ENCODE data around the gene GADD45G.

GADD45G gene

GRCh38 chr9:89596937-89597555, 7.8 kb upstream of the GADD45G start:
- in situ Hi-C loops (cut with MboI; ENCODE audit: low sequenced_read_pairs, unreplicated experiment) = loop anchor here (5.0 kb wide), 1 partner anchor 505 kb away; no protein-coding TSS in a partner anchor
- DNase-seq (ENCODE audit: low spot score) = no peak
- TF ChIP-seq, protein P1, sequence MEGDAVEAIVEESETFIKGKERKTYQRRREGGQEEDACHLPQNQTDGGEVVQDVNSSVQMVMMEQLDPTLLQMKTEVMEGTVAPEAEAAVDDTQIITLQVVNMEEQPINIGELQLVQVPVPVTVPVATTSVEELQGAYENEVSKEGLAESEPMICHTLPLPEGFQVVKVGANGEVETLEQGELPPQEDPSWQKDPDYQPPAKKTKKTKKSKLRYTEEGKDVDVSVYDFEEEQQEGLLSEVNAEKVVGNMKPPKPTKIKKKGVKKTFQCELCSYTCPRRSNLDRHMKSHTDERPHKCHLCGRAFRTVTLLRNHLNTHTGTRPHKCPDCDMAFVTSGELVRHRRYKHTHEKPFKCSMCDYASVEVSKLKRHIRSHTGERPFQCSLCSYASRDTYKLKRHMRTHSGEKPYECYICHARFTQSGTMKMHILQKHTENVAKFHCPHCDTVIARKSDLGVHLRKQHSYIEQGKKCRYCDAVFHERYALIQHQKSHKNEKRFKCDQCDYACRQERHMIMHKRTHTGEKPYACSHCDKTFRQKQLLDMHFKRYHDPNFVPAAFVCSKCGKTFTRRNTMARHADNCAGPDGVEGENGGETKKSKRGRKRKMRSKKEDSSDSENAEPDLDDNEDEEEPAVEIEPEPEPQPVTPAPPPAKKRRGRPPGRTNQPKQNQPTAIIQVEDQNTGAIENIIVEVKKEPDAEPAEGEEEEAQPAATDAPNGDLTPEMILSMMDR (IDR thresholded peaks at IDR 0.05; ENCODE audit: borderline replicate concordance, control extremely low read depth, extremely low read depth, insufficient read depth, missing control alignments) = no peak

DNA sequence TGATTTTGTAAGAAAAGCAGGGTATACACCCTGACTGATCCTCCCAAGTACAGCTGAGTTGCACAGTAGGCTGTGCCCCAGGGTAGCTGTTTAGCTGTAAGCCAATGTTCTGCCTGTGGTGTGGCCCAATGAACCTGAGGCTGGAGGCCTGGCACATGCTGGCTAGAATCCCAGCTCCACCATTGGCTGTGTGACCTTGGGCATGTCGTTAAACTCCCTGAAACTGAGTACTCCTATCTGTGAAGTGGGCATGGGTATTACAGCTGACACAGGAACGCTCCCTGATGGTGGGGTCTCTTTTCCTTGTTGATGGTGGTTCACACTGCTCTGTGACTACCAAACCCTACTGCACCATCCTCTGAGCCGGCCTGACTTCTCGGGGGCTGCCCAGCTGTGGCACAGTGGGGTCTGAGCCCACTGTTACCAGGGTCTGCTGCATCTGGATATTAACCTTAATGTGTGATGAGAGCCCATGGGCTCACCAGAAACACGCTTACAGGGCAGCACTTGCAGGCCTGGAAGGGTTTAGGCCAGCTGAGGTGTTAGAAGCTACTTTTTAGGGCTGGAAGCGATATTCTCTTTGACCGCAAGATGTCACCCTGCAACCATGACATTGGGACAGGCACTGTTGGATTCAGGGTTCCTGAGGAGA, 7.0 kb upstream of the GADD45G start:
- TF ChIP-seq, protein P1 (IDR thresholded peaks at IDR 0.05; ENCODE audit: borderline replicate concordance, control extremely low read depth, extremely low read depth, insufficient read depth, missing control alignments) = peak; percentile 68
- DNase-seq (ENCODE audit: low spot score) = peak; percentile 61
- in situ Hi-C loops (cut with MboI; ENCODE audit: low sequenced_read_pairs, unreplicated experiment) = loop anchor here (5.0 kb wide), 1 partner anchor 504 kb away; no protein-coding TSS in a partner anchor

DNA sequence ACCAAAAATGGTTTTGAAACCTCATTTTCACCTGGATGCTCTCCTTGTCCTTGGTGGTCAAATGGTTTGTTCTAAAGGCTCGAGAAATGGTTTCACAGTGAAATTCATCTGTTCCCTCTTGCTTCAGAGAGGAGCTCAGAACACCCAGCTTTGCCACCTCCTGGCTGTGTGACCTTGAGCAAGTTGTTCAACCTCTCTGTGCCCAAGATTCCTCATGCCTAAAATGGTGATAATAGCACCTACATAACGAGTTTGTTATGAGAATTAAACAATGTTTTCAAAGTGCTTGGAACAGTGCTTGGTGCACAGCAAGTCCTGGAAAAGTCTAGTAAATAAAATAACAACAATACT, 6.5 kb upstream of the GADD45G start:
- TF ChIP-seq, protein P1 (IDR thresholded peaks at IDR 0.05; ENCODE audit: borderline replicate concordance, control extremely low read depth, extremely low read depth, insufficient read depth, missing control alignments) = no peak
- no peak for DNase-seq (ENCODE audit: low spot score)
- in situ Hi-C loops (cut with MboI; ENCODE audit: low sequenced_read_pairs, unreplicated experiment) = loop anchor here (5.0 kb wide), 1 partner anchor 504 kb away; no protein-coding TSS in a partner anchor

DNA sequence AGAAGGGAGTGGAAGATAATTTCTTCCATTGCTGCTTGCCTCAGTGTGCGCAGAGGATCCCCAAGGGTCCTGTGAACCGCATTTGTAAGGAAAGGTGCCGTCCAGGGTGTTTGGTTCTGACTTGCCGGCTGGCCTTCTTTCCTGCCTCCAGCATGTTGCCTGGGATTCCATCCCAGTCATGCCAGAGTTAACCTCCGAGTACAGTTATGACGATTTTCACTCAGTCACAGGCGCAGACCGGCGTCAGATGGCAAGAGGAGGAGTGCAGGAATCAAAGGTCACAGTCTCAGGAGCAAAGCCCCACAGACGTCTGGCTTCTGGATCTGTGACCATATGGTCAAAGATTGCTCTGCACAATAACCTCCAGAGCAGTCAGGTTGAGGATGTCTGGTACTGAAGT, 5.9 kb upstream of the GADD45G start:
- in situ Hi-C loops (cut with MboI; ENCODE audit: low sequenced_read_pairs, unreplicated experiment) = loop anchor here (5.0 kb wide), 1 partner anchor 503 kb away; no protein-coding TSS in a partner anchor
- TF ChIP-seq, protein P1 (IDR thresholded peaks at IDR 0.05; ENCODE audit: borderline replicate concordance, control extremely low read depth, extremely low read depth, insufficient read depth, missing control alignments) = no peak
- no peak for DNase-seq (ENCODE audit: low spot score)

- TF ChIP-seq, protein P1 (IDR thresholded peaks at IDR 0.05; ENCODE audit: borderline replicate concordance, control extremely low read depth, extremely low read depth, insufficient read depth, missing control alignments) = no peak
- no peak for DNase-seq (ENCODE audit: low spot score)
- in situ Hi-C loops (cut with MboI; ENCODE audit: low sequenced_read_pairs, unreplicated experiment) = loop anchor here (10.0 kb wide), 1 partner anchor 314 kb away; no protein-coding TSS in a partner anchor
These were observed 4.0 kb upstream of the GADD45G start for GRCh38 chr9:89600831-89601230.

DNA sequence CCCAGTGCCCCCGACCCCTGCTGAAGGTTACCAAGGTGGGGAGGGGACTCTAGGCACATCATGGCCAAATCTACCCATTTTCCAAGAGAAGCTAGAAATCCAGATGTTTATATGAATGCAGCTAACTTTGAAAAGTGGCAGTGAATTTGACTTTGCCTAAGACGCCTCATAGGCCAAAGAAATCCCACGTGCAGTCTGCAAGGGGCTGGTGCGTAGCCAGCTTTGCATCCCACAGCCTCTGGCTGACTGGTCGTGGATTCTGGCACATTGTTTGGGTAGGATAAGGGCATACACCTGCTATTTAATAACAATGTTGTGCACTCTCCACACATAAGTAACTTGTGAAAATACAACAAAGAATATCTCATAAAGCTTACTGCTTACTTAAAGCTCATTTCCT, 3.5 kb upstream of the GADD45G start:
- in situ Hi-C loops (cut with MboI; ENCODE audit: low sequenced_read_pairs, unreplicated experiment) = loop anchor here (10.0 kb wide), 1 partner anchor 313 kb away; no protein-coding TSS in a partner anchor
- TF ChIP-seq, protein P1 (IDR thresholded peaks at IDR 0.05; ENCODE audit: borderline replicate concordance, control extremely low read depth, extremely low read depth, insufficient read depth, missing control alignments) = no peak
- no peak for DNase-seq (ENCODE audit: low spot score)

All from GM13976 (cell line).